ENCODE data around the gene OPRD1.

Gene OPRD1

DNA sequence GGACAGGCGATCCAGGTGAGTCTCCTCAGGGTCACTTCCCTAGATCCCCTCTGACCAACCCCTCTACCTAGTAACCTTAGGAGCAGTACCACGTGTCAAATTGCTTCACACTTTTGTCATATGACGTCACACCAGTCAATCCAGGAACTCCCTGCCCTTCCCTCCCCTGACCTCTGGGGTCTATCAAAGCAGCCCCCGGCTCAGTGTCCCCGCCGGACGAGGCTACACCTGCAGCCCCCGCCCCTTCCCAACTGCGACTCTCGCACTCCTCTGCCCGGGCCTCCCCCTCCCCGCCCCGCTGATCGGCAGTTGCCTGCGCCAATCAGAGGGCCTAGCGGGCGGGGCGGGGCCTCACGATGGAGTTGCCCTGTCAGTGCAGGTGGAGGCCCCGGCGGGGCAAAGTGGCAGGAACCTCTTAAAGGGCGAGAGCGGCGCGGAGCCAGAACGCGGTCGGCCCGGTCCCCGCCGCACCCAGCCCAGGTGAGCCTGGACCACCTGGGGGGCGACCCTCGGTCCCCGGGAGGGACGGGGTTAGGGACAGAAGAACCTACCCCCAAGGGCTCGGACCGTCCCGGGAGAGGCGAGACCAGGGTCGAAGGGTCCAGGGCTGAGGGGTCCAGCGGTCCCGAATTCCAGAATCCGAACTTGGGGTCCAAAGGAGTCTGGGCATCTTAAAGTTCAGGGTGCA, 74.9 kb downstream of the OPRD1 start:
- Histone ChIP-seq H3K9ac (ENCODE audit: low read length) (peak overlapping the region; percentile 97), H4K20me1 (ENCODE audit: insufficient read depth, low read length) (no peaks in the 10 kb centered on the region), H3K4me3 (ENCODE audit: low read length) (peak overlapping the region; percentile 98), H3K9me3 (ENCODE audit: insufficient read depth, low read length) (no peaks in the 10 kb centered on the region), H3K27ac (ENCODE audit: low read length) (peak overlapping the region; percentile 54), H3K4me2 (ENCODE audit: low read length) (peak overlapping the region; percentile 90), H3K4me1 (ENCODE audit: low read length) (peaks cover 44% of the 10 kb centered on the region), H3K36me3 (replicated peaks; ENCODE audit: low read depth, low read length) (no peaks in the 10 kb centered on the region), H2AFZ (ENCODE audit: low read depth, low read length) (no peak overlapping the region; the same call in 1 of the 2 replicates), H3K27me3 (ENCODE audit: low read depth, low read length) (no peaks in the 10 kb centered on the region), H3K79me2 (ENCODE audit: low read length) (peaks cover 34% of the 10 kb centered on the region)
- TF ChIP-seq, protein P1, sequence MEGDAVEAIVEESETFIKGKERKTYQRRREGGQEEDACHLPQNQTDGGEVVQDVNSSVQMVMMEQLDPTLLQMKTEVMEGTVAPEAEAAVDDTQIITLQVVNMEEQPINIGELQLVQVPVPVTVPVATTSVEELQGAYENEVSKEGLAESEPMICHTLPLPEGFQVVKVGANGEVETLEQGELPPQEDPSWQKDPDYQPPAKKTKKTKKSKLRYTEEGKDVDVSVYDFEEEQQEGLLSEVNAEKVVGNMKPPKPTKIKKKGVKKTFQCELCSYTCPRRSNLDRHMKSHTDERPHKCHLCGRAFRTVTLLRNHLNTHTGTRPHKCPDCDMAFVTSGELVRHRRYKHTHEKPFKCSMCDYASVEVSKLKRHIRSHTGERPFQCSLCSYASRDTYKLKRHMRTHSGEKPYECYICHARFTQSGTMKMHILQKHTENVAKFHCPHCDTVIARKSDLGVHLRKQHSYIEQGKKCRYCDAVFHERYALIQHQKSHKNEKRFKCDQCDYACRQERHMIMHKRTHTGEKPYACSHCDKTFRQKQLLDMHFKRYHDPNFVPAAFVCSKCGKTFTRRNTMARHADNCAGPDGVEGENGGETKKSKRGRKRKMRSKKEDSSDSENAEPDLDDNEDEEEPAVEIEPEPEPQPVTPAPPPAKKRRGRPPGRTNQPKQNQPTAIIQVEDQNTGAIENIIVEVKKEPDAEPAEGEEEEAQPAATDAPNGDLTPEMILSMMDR (IDR thresholded peaks at IDR 0.05; ENCODE audit: low read depth, low read length): no peak
- TF ChIP-seq EZH2phosphoT487 (IDR thresholded peaks at IDR 0.05; ENCODE audit: low read depth): no peak

DNA sequence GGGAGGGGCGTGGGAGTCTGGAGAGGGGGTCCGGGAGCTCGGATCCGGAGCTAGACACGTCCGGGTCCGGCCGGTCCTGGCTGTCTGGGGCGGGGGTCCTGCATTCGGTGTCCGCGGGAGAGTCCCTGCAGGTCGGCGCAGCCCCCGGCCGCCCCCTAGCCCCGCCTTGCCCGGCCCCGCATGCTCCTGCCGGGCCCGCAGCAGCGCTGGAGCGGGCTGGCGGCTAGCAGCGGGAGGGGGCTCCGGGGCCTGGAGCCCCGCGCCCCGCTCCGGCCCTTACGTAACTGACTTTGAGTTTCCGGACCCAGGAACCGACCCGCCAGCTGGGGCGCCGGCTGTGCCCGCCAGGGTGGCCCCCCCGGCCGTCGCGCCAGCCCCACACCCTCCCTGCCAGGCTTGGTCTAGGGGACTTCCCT, 75.5 kb downstream of the OPRD1 start:
- no peaks in the 10 kb centered on the region for H3K27me3 ChIP-seq (ENCODE audit: low read depth, low read length)
- peak overlapping the region; percentile 54 for H3K27ac ChIP-seq (ENCODE audit: low read length)
- TF ChIP-seq, protein P1 (IDR thresholded peaks at IDR 0.05; ENCODE audit: low read depth, low read length): no peak
- no peak for TF ChIP-seq EZH2phosphoT487 (IDR thresholded peaks at IDR 0.05; ENCODE audit: low read depth)
- H3K4me3 ChIP-seq (ENCODE audit: low read length): peak overlapping the region; percentile 98
- no peaks in the 10 kb centered on the region for H4K20me1 ChIP-seq (ENCODE audit: insufficient read depth, low read length)
- no peak overlapping the region for H2AFZ ChIP-seq (ENCODE audit: low read depth, low read length)
- peaks cover 41% of the 10 kb centered on the region for H3K4me1 ChIP-seq (ENCODE audit: low read length)
- H3K36me3 ChIP-seq (replicated peaks; ENCODE audit: low read depth, low read length): no peaks in the 10 kb centered on the region
- H3K9me3 ChIP-seq (ENCODE audit: insufficient read depth, low read length): no peaks in the 10 kb centered on the region
- H3K79me2 ChIP-seq (ENCODE audit: low read length): peaks cover 34% of the 10 kb centered on the region
- H3K9ac ChIP-seq (ENCODE audit: low read length): peak overlapping the region; percentile 97
- peak overlapping the region; percentile 90 for H3K4me2 ChIP-seq (ENCODE audit: low read length)

DNA sequence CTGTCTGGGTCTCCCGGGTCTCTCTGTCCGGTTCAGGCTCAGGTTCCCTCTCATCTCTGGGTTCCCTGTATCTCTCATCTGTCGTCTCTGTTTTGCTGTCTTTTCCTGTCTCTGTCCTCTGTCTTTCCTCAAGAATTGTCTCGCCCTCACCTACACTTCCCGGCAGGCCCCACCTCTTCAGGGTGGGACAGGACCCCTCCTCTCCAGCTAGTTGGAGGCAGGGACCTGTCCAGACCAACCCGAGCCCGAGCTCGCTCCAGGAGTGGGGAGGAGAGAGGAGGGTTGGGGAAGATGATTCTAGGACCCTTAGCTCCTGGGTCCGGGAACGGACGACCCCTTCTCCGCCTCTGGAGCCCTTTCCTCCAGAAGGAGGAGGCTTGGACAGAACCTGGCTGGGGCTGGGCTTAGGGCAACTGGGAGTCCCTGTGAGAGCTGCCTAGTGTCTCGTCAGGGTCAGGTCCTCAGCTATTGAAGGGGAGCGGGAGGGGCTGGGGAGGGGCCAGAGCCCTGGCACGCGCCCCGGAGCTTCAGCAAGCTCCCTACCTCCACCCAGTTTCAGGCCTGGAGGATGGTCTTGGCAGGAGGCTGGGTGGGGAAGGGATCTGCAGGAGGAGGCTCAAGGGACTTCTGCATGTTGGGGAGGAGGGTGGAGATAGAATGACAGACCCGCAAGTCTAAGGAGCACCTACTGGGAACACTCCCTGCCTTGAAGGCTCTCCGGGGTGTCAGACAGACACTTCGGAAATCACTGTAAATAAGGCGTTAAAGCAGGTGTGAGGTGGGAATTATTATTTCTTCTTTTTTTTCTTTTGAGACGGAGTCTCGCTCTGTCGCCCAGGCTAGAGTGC, 76.1 kb downstream of the OPRD1 start:
- peaks cover 34% of the 10 kb centered on the region for H3K79me2 ChIP-seq (ENCODE audit: low read length)
- peak overlapping the region; percentile 54 for H3K27ac ChIP-seq (ENCODE audit: low read length)
- H3K9ac ChIP-seq (ENCODE audit: low read length): peak overlapping the region; percentile 97
- H4K20me1 ChIP-seq (ENCODE audit: insufficient read depth, low read length): no peaks in the 10 kb centered on the region; the same call in 1 of the 2 replicates
- TF ChIP-seq, protein P1 (IDR thresholded peaks at IDR 0.05; ENCODE audit: low read depth, low read length): no peak
- no peak for TF ChIP-seq EZH2phosphoT487 (IDR thresholded peaks at IDR 0.05; ENCODE audit: low read depth)
- H2AFZ ChIP-seq (ENCODE audit: low read depth, low read length): no peak overlapping the region
- H3K9me3 ChIP-seq (ENCODE audit: insufficient read depth, low read length): no peaks in the 10 kb centered on the region
- no peaks in the 10 kb centered on the region for H3K36me3 ChIP-seq (replicated peaks; ENCODE audit: low read depth, low read length)
- H3K4me1 ChIP-seq (ENCODE audit: low read length): peaks cover 43% of the 10 kb centered on the region
- H3K4me2 ChIP-seq (ENCODE audit: low read length): peak overlapping the region; percentile 90
- H3K27me3 ChIP-seq (ENCODE audit: low read depth, low read length): no peaks in the 10 kb centered on the region
- H3K4me3 ChIP-seq (ENCODE audit: low read length): peak overlapping the region; percentile 98

DNA sequence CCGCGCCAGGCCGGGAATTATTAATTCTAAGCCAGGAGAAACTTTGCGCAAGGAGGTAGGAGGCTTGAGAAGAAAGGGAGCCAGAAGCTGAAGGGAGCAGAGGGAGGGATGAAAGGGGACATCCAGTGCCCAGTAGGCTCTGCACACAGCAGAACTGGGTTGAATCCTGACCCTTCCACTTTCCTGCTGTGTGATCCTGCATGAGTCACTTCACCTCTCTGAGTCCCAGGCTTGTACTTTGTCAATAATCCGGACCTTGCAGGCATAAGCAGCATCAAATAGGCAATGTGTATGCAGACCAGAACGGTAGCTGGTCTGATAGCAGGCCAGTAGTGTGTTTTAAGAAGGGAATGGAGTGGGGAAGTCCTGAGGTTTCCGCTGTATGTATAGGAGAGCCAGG, 76.9 kb downstream of the OPRD1 start:
- H3K27ac ChIP-seq (ENCODE audit: low read length): no peak overlapping the region
- H4K20me1 ChIP-seq (ENCODE audit: insufficient read depth, low read length): peaks cover 4% of the 10 kb centered on the region
- H3K79me2 ChIP-seq (ENCODE audit: low read length): peaks cover 34% of the 10 kb centered on the region
- no peak overlapping the region for H3K9ac ChIP-seq (ENCODE audit: low read length)
- no peaks in the 10 kb centered on the region for H3K27me3 ChIP-seq (ENCODE audit: low read depth, low read length)
- no peaks in the 10 kb centered on the region for H3K9me3 ChIP-seq (ENCODE audit: insufficient read depth, low read length)
- no peak overlapping the region for H3K4me2 ChIP-seq (ENCODE audit: low read length)
- H3K4me1 ChIP-seq (ENCODE audit: low read length): peaks cover 38% of the 10 kb centered on the region
- TF ChIP-seq, protein P1 (IDR thresholded peaks at IDR 0.05; ENCODE audit: low read depth, low read length): no peak
- TF ChIP-seq EZH2phosphoT487 (IDR thresholded peaks at IDR 0.05; ENCODE audit: low read depth): no peak
- no peaks in the 10 kb centered on the region for H3K36me3 ChIP-seq (replicated peaks; ENCODE audit: low read depth, low read length)
- no peak overlapping the region for H3K4me3 ChIP-seq (ENCODE audit: low read length)
- no peak overlapping the region for H2AFZ ChIP-seq (ENCODE audit: low read depth, low read length)
